H1 (cell line): ENCODE measurements around the gene JAKMIP1. TPM values are rescaled to one million over a fixed set of nuclear protein-coding genes. Genes with fewer than 3 reads are reported as not detected.

Experiments
- CTCF ChIA-PET: fragments of 300-600 bp; sonication (Branson Sonifier 250); formaldehyde crosslinking; loops from one replicate; lab custom pipeline; 2021; ENCODE audit not compliant: partially characterized antibody; lab: Charles Lee
- POLR2A ChIA-PET: fragments of 300-600 bp; sonication (Branson Sonifier 250); formaldehyde crosslinking; loops from one replicate; lab custom pipeline; 2021; ENCODE audit warnings: inconsistent platforms; ENCODE audit not compliant: partially characterized antibody; lab: Charles Lee
- DNase-seq, 2 experiments: peaks; one replicate each; pipeline versions ENCODE4 v3.0.0 to v3.0.0-alpha.2; 2010 to 2022; ENCODE audit warnings: low spot score in 2 of 2, low read depth in 1 of 2, mixed read lengths in 1 of 2
- FAIRE-seq: peaks from 2 replicates; lab custom pipeline; 2011; peaks lifted over from hg19 to GRCh38; lab: Jason Lieb, UNC
- H2AFZ ChIP-seq: 2 replicates; pipeline ENCODE4 v1.8.1; 2012; ENCODE audit warnings: low read length, inconsistent platforms
- H2AK5ac ChIP-seq: 2 replicates; pipeline ENCODE4 v1.6.1; 2013; ENCODE audit warnings: low read depth, low read length
- H2BK120ac ChIP-seq: replicated peaks from 2 replicates; pipeline ENCODE3; 2013; ENCODE audit warnings: low read depth, low read length, inconsistent platforms
- H2BK12ac ChIP-seq: 2 replicates; pipeline ENCODE4 v1.6.1; 2013; ENCODE audit warnings: low read depth, low read length
- H2BK15ac ChIP-seq: 2 replicates; pipeline ENCODE4 v1.6.1; 2013; ENCODE audit warnings: low read length
- H2BK20ac ChIP-seq: 2 replicates; pipeline ENCODE4 v1.6.1; 2013; ENCODE audit warnings: low read length
- H2BK5ac ChIP-seq: 2 replicates; pipeline ENCODE4 v1.6.1; 2013; ENCODE audit warnings: low read depth, low read length
- H3K14ac ChIP-seq: 2 replicates; pipeline ENCODE4 v1.6.1; 2013; ENCODE audit warnings: inconsistent platforms; ENCODE audit not compliant: insufficient read length
- H3K18ac ChIP-seq: 2 replicates; pipeline ENCODE4 v1.6.1; 2013; ENCODE audit warnings: low read length; ENCODE audit errors: extremely low read depth
- H3K23ac ChIP-seq: 2 replicates; pipeline ENCODE4 v1.6.1; 2013; ENCODE audit warnings: inconsistent platforms; ENCODE audit not compliant: insufficient read length
- H3K23me2 ChIP-seq: 2 replicates; pipeline ENCODE4 v1.6.1; 2013; ENCODE audit warnings: low read depth, low read length
- H3K27ac ChIP-seq: 2 replicates; pipeline ENCODE4 v1.6.1; 2011; ENCODE audit warnings: low read depth, low read length, inconsistent platforms
- H3K27me3 ChIP-seq, 4 experiments: replicated peaks in 1 of 4; 1 replicate in 1 of 4; 2 replicates in 3 of 4; pipeline versions ENCODE4 v1.6.1 to v1.8.1; 2011 to 2013; ENCODE audit warnings: low read length in 3 of 4, mild to moderate bottlenecking in 3 of 4, inconsistent platforms in 2 of 4, mixed read lengths in 2 of 4, moderate library complexity in 1 of 4; ENCODE audit not compliant: control insufficient read depth in 3 of 4, insufficient read depth in 3 of 4; ENCODE audit errors: extremely low read depth in 1 of 4
- H3K36me3 ChIP-seq, 4 experiments: 2 replicates each; pipeline versions ENCODE4 v1.6.1 to v1.8.1; 2011 to 2013; ENCODE audit warnings: mild to moderate bottlenecking in 4 of 4, low read length in 3 of 4, moderate library complexity in 2 of 4, control low read depth in 1 of 4, inconsistent platforms in 1 of 4; ENCODE audit not compliant: insufficient read depth in 4 of 4, control insufficient read depth in 2 of 4
- H3K4ac ChIP-seq: replicated peaks from 2 replicates; pipeline ENCODE3; 2013; ENCODE audit warnings: low read length, low read depth, mixed read lengths, inconsistent platforms; ENCODE audit not compliant: insufficient read length
- H3K4me1 ChIP-seq, 4 experiments: replicated peaks in 1 of 4; 1 replicate in 1 of 4; 2 replicates in 3 of 4; pipeline versions ENCODE4 v1.6.1 to v1.8.1; 2011 to 2013; ENCODE audit warnings: low read length in 3 of 4, inconsistent platforms in 2 of 4, mixed read lengths in 1 of 4; ENCODE audit not compliant: insufficient read depth in 4 of 4, control insufficient read depth in 3 of 4
- H3K4me2 ChIP-seq, 2 experiments: 2 replicates each; pipeline versions ENCODE4 v1.6.1 to v1.8.1; 2011 to 2013; ENCODE audit warnings: low read depth in 2 of 2, low read length in 2 of 2, control low read depth in 1 of 2, inconsistent platforms in 1 of 2, mild to moderate bottlenecking in 1 of 2; ENCODE audit not compliant: insufficient read depth in 1 of 2
- H3K4me3 ChIP-seq, 4 experiments: fragments of 200-600, 300-600 bp in 1 of 4; sonication (generic), shearing (Covaris generic), sonication (Bioruptor Twin) in 1 of 4; 2 replicates each; pipeline versions ENCODE4 v1.5.1 to v1.8.1; 2011 to 2016; ENCODE audit warnings: low read length in 4 of 4, low read depth in 3 of 4, control low read depth in 2 of 4, inconsistent platforms in 2 of 4, mild to moderate bottlenecking in 2 of 4, mixed read lengths in 1 of 4, moderate library complexity in 1 of 4; ENCODE audit not compliant: insufficient read depth in 2 of 4; ENCODE audit errors: extremely low read depth in 1 of 4
- H3K56ac ChIP-seq: replicated peaks from 2 replicates; pipeline ENCODE3; 2013; ENCODE audit warnings: low read depth, mild to moderate bottlenecking, mixed read lengths, low read length, inconsistent platforms; ENCODE audit not compliant: insufficient read length
- H3K79me1 ChIP-seq: 2 replicates; pipeline ENCODE4 v1.6.1; 2013; ENCODE audit warnings: low read depth, low read length, control low read depth
- H3K79me2 ChIP-seq, 2 experiments: 2 replicates each; pipeline versions ENCODE4 v1.6.1 to v1.8.1; 2012 to 2013; ENCODE audit warnings: low read length in 2 of 2, mild to moderate bottlenecking in 2 of 2, inconsistent platforms in 1 of 2; ENCODE audit not compliant: insufficient read depth in 2 of 2, control insufficient read depth in 1 of 2
- H3K9ac ChIP-seq, 4 experiments: replicated peaks in 1 of 4; 1 replicate in 1 of 4; 2 replicates in 3 of 4; pipeline versions ENCODE4 v1.6.1 to v1.8.1; 2011 to 2013; ENCODE audit warnings: low read depth in 3 of 4, low read length in 3 of 4, control low read depth in 2 of 4, mild to moderate bottlenecking in 2 of 4, moderate library complexity in 2 of 4, inconsistent platforms in 1 of 4; ENCODE audit errors: extremely low read depth in 1 of 4
- H3K9me3 ChIP-seq, 2 experiments: 2 replicates each; pipeline versions ENCODE4 v1.6.1 to v1.8.1; 2012 to 2013; ENCODE audit warnings: mild to moderate bottlenecking in 2 of 2, moderate library complexity in 2 of 2, control low read depth in 1 of 2, inconsistent platforms in 1 of 2, low read depth in 1 of 2, low read length in 1 of 2, mixed read lengths in 1 of 2; ENCODE audit not compliant: insufficient read depth in 2 of 2
- H4K20me1 ChIP-seq, 2 experiments: replicated peaks in 1 of 2; 2 replicates each; pipeline versions ENCODE3 to v1.8.1; 2011 to 2013; ENCODE audit warnings: inconsistent platforms in 2 of 2, low read length in 2 of 2, mild to moderate bottlenecking in 1 of 2; ENCODE audit not compliant: insufficient read depth in 2 of 2, control insufficient read depth in 1 of 2
- H4K5ac ChIP-seq: 2 replicates; pipeline ENCODE4 v1.6.1; 2013; ENCODE audit warnings: low read length, low read depth, mixed read lengths, inconsistent platforms; ENCODE audit not compliant: insufficient read length
- H4K8ac ChIP-seq: 2 replicates; pipeline ENCODE4 v1.8.0; 2013; ENCODE audit warnings: mild to moderate bottlenecking, moderate library complexity, low read length, inconsistent platforms; ENCODE audit not compliant: insufficient read depth; ENCODE audit errors: extremely low read depth
- H4K91ac ChIP-seq: replicated peaks from 2 replicates; pipeline ENCODE3; 2013; ENCODE audit warnings: low read length, mixed read lengths, inconsistent platforms; ENCODE audit not compliant: insufficient read length
- CBX8 ChIP-seq: fragments of 300-800, 300-1000 bp; sonication (generic); IDR thresholded peaks from 2 replicates; pipeline ENCODE4 v1.7.1; 2016; ENCODE audit warnings: low read depth, low read length, borderline replicate concordance
- JUND ChIP-seq: IDR thresholded peaks from 2 replicates; pipeline ENCODE4 v1.6.1; 2011; ENCODE audit warnings: mild to moderate bottlenecking, improper control_type of control experiment, low read length
- PHF8 ChIP-seq: fragments of 200-600 bp; sonication (generic); conservative IDR thresholded peaks from 2 replicates; pipeline ENCODE4 v1.7.1; 2012; ENCODE audit warnings: low read depth, mild to moderate bottlenecking, inconsistent platforms, low read length, moderate library complexity
- POLR2AphosphoS5 ChIP-seq: IDR thresholded peaks from 2 replicates; pipeline ENCODE4 v1.6.1; 2011; ENCODE audit warnings: low read depth, low read length
- RAD21 ChIP-seq, 2 experiments: IDR thresholded peaks in 1 of 2; conservative IDR thresholded peaks in 1 of 2; 2 replicates each; pipeline ENCODE4 v1.6.1; 2011; ENCODE audit warnings: low read depth in 2 of 2, low read length in 2 of 2, improper control_type of control experiment in 1 of 2, inconsistent platforms in 1 of 2, mild to moderate bottlenecking in 1 of 2, moderate library complexity in 1 of 2
- RBBP5 ChIP-seq: IDR thresholded peaks from 2 replicates; pipeline ENCODE4 v1.7.1; 2012; ENCODE audit warnings: low read depth, mild to moderate bottlenecking, inconsistent platforms, low read length, moderate library complexity, borderline replicate concordance
- SIRT6 ChIP-seq: IDR thresholded peaks from one replicate; pipeline ENCODE4 v1.7.1; 2012; ENCODE audit warnings: low read length, inconsistent platforms
- SP1 ChIP-seq: IDR thresholded peaks from 2 replicates; pipeline ENCODE4 v1.6.1; 2011; ENCODE audit warnings: low read depth, low read length
- SRF ChIP-seq: IDR thresholded peaks from 2 replicates; pipeline ENCODE4 v1.6.1; 2011; ENCODE audit warnings: mild to moderate bottlenecking, low read depth, low read length, moderate library complexity
- polyA plus RNA-seq, 7 experiments: library from polyadenylated mRNA; depleted of rRNA in 3 of 7; stranded (reverse) in 5 of 7; unstranded in 2 of 7; fragments of >200 nt in 5 of 7; fragments of 200-250 nt in 2 of 7; gene quantifications; 1 replicate in 5 of 7; 2 replicates in 1 of 7; 4 replicates in 1 of 7; pipeline versions ENCODE4 v1.2.1 to v1.2.3, GENCODE V29; 2011 to 2013; ENCODE audit warnings: missing spikeins in 2 of 7, mixed read lengths in 2 of 7
- total RNA-seq: library from RNA; stranded (reverse); fragmentation: NEBNext Ultra II Directional; extraction: Animal tissue kit (Norgen Biotek cat#: 25700); gene quantifications from 2 replicates; pipeline ENCODE4 v1.2.1, GENCODE V29; 2021

The JAKMIP1 gene
- total and polyA plus RNA-seq, 2 of the 8 experiments (the other 6 are each of a cell fraction or from before 2014, with no cell fraction given): 2.5 to 4.4 TPM

DNA sequence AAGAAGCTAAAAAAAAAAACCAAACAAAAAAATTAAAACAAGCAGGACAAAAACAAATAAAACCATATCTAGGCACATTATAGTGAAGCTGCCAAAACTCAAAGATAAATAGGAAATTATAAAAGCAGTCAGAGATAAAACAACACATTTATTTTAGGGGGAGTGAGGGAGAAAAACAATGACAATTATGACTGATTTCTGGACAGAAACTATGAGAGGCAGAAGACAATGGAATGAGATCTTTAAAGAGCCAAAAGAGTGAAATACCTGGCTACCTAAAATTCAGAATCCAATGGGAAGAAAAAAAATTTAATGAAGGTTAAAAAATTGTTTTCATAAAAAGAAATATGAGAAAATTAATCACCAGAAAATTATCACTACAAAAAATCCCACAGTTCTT is 215.5 kb downstream of the JAKMIP1 start:
- Histone ChIP-seq H3K23me2 (no peaks in the 10 kb centered on the region), H3K27me3 (no peaks in the 10 kb centered on the region; a peak in 1 of 7 replicates), H3K9ac (no peak overlapping the region), H2BK120ac (no peak overlapping the region), H4K5ac (no peak overlapping the region), H3K79me2 (no peaks in the 10 kb centered on the region), H3K18ac (no peak overlapping the region), H3K4ac (no peak overlapping the region), H4K91ac (no peak overlapping the region), H3K36me3 (no peaks in the 10 kb centered on the region), H2AFZ (no peak overlapping the region), H3K27ac (no peak overlapping the region), H3K9me3 (peaks cover 5 to 10% of the 10 kb centered on the region in 2 experiments; a peak in 3 of 4 replicates), H3K4me2 (no peak overlapping the region), H2BK5ac (no peak overlapping the region), H3K4me3 (no peak overlapping the region), H4K20me1 (no peaks in the 10 kb centered on the region), H3K14ac (no peak overlapping the region), H2BK12ac (no peak overlapping the region), H2BK15ac (no peak overlapping the region), H2AK5ac (no peak overlapping the region), H3K79me1 (no peaks in the 10 kb centered on the region), H2BK20ac (no peak overlapping the region), H4K8ac (no peak overlapping the region), H3K4me1 (no peaks in the 10 kb centered on the region), H3K56ac (no peak overlapping the region), H3K23ac (no peak overlapping the region)
- FAIRE-seq (no peak), DNase-seq (no peak)
- TF ChIP-seq PHF8: no peak
- no peak for TF ChIP-seq SRF
- no peak for TF ChIP-seq RAD21 (IDR thresholded peaks at IDR 0.05 in 1 of 2, conservative IDR thresholded peaks at IDR 0.05 in 1 of 2; ENCODE audit: low read depth in 2 of 2, low read length in 2 of 2)
- no peak for TF ChIP-seq SIRT6
- no peak for TF ChIP-seq JUND
- no peak for TF ChIP-seq SP1
- no peak for TF ChIP-seq POLR2AphosphoS5
- no peak for TF ChIP-seq CBX8
- no peak for TF ChIP-seq RBBP5
- ChIA-PET POLR2A (no interaction called here), CTCF (interaction anchor here (0.6 to 0.7 kb wide), 2 partner anchors 40 to 153 kb away, joined by 3 read pairs; no protein-coding TSS in a partner anchor)
